Endothelial cell (in vitro differentiated cells): ENCODE results near the gene RGS6. TPM values are rescaled to one million over a fixed set of nuclear protein-coding genes. Genes with fewer than 3 reads are reported as not detected.

Experiments used
- DNase-seq: peaks from one replicate; pipeline ENCODE4 v3.0.0; 2021; ENCODE audit warnings: low spot score
- H3K27ac Mint-ChIP-seq: one replicate; pipeline ENCODE4 v1.8.0; 2021; ENCODE audit warnings: mixed read lengths, inconsistent platforms; ENCODE audit not compliant: unreplicated experiment
- H3K27me3 Mint-ChIP-seq: one replicate; pipeline ENCODE4 v1.8.0; 2021; ENCODE audit warnings: mild to moderate bottlenecking, moderate library complexity, mixed read lengths, inconsistent platforms; ENCODE audit not compliant: unreplicated experiment
- H3K36me3 Mint-ChIP-seq: one replicate; pipeline ENCODE4 v1.8.0; 2021; ENCODE audit warnings: mild to moderate bottlenecking, low read depth, mixed read lengths, inconsistent platforms; ENCODE audit not compliant: unreplicated experiment
- H3K4me1 Mint-ChIP-seq: one replicate; pipeline ENCODE4 v1.8.0; 2021; ENCODE audit warnings: mild to moderate bottlenecking, mixed read lengths, inconsistent platforms; ENCODE audit not compliant: unreplicated experiment
- H3K4me3 Mint-ChIP-seq: one replicate; pipeline ENCODE4 v1.8.0; 2021; ENCODE audit warnings: mild to moderate bottlenecking, mixed read lengths, inconsistent platforms; ENCODE audit not compliant: unreplicated experiment
- H3K9me3 Mint-ChIP-seq: one replicate; pipeline ENCODE4 v1.8.0; 2021; ENCODE audit warnings: mixed read lengths, inconsistent platforms; ENCODE audit not compliant: unreplicated experiment
- CTCF ChIP-seq: fragments of 200-600 bp; sonication (generic); IDR thresholded peaks from one replicate; pipeline ENCODE4 v1.5.0; 2021; ENCODE audit warnings: antibody characterized with exemption; ENCODE audit not compliant: unreplicated experiment
- total RNA-seq: library from RNA; stranded (reverse); fragmentation: NEBNext Ultra II Directional; extraction: Animal tissue kit (Norgen Biotek cat#: 25700); gene quantifications from one replicate; pipeline ENCODE4 v1.2.1, GENCODE V29; 2021; ENCODE audit not compliant: unreplicated experiment

Gene RGS6
- total RNA-seq, 1 donor from 2014 or later, result 15.7 TPM

- H3K4me1 Mint-ChIP-seq, result peaks cover 2% of the 10 kb centered on the region
Observed at GRCh38 chr14:71911669-71912068, 20.6 kb upstream of the RGS6 start.

GRCh38 chr14:71913342-71913741 lies 18.9 kb upstream of the RGS6 start:
- Mint-ChIP-seq H3K27me3 (no peaks in the 10 kb centered on the region), H3K27ac (no peak overlapping the region), H3K4me3 (no peak overlapping the region), H3K4me1 (peaks cover 2% of the 10 kb centered on the region), H3K9me3 (no peaks in the 10 kb centered on the region), H3K36me3 (no peaks in the 10 kb centered on the region)
- TF ChIP-seq CTCF, result no peak
- no peak for DNase-seq

More at GRCh38 chr14:71911669-71912068, 20.6 kb upstream of the RGS6 start:
- Mint-ChIP-seq H3K9me3 (no peaks in the 10 kb centered on the region), H3K36me3 (no peaks in the 10 kb centered on the region), H3K27ac (no peak overlapping the region), H3K27me3 (no peaks in the 10 kb centered on the region), H3K4me3 (no peak overlapping the region)
- DNase-seq, result no peak
- TF ChIP-seq CTCF, result no peak

GRCh38 chr14:71918955-71919354 lies 13.3 kb upstream of the RGS6 start:
- DNase-seq, result no peak
- H3K4me1 Mint-ChIP-seq, result peaks cover 5% of the 10 kb centered on the region
- H3K27ac Mint-ChIP-seq, result no peak overlapping the region
- no peak overlapping the region for H3K4me3 Mint-ChIP-seq
- TF ChIP-seq CTCF, result no peak
- no peaks in the 10 kb centered on the region for H3K36me3 Mint-ChIP-seq
- no peaks in the 10 kb centered on the region for H3K9me3 Mint-ChIP-seq
- no peaks in the 10 kb centered on the region for H3K27me3 Mint-ChIP-seq

- Mint-ChIP-seq H3K9me3 (no peaks in the 10 kb centered on the region), H3K27me3 (no peaks in the 10 kb centered on the region), H3K4me1 (peaks cover 5% of the 10 kb centered on the region), H3K27ac (no peak overlapping the region), H3K36me3 (no peaks in the 10 kb centered on the region), H3K4me3 (no peak overlapping the region)
- DNase-seq, result no peak
- TF ChIP-seq CTCF, result no peak
Observed at GRCh38 chr14:71923513-71923912, 8.7 kb upstream of the RGS6 start.

GRCh38 chr14:71931492-71932228 lies 569 bp upstream of the RGS6 start:
- Mint-ChIP-seq H3K4me1 (peaks cover 13% of the 10 kb centered on the region), H3K27me3 (peaks cover 6% of the 10 kb centered on the region), H3K9me3 (no peaks in the 10 kb centered on the region), H3K4me3 (peak overlapping the region; percentile 29), H3K36me3 (no peaks in the 10 kb centered on the region), H3K27ac (no peak overlapping the region)
- no peak for TF ChIP-seq CTCF
- peak; percentile 28 for DNase-seq
